HEK293 (cell line): ENCODE results near the gene ZNF565.

Source experiments
- CTCF ChIA-PET: fragments of 350-600 bp; formaldehyde crosslinking; extraction: SDS; loops from one replicate; lab custom pipeline; 2021; ENCODE audit warnings: antibody characterized with exemption; lab: Yijun Ruan, JAX
- POLR2A ChIA-PET: fragments of 300-600 bp; formaldehyde crosslinking; extraction: SDS; loops from one replicate; lab custom pipeline; 2020; ENCODE audit warnings: antibody characterized with exemption, inconsistent platforms; lab: Yijun Ruan, JAX
- H3K27ac ChIP-seq: fragments of 200-500 bp; sonication (Bioruptor generic); 2 replicates; pipeline ENCODE4 v1.5.1; 2014; ENCODE audit warnings: low read depth, low read length, control low read depth, inconsistent platforms; ENCODE audit errors: extremely low read depth
- H3K36me3 ChIP-seq, 2 experiments: fragments of 200-500 bp in 1 of 2; sonication (Bioruptor generic) in 1 of 2; 1 replicate in 1 of 2; 2 replicates in 1 of 2; pipeline ENCODE4 v1.5.1; 2014 to 2017; ENCODE audit warnings: inconsistent platforms in 2 of 2, low read length in 2 of 2; ENCODE audit not compliant: control insufficient read depth in 2 of 2, insufficient read depth in 1 of 2
- H3K4me1 ChIP-seq: fragments of 200-500 bp; sonication (Bioruptor generic); 2 replicates; pipeline ENCODE4 v1.5.1; 2014; ENCODE audit warnings: mild to moderate bottlenecking, low read length, inconsistent platforms; ENCODE audit not compliant: control insufficient read depth, insufficient read depth
- H3K4me3 ChIP-seq: 2 replicates; pipeline ENCODE4 v1.5.1; 2011; ENCODE audit warnings: low read depth, mild to moderate bottlenecking, control low read depth, low read length, moderate library complexity
- H3K9me3 ChIP-seq: fragments of 200-500 bp; sonication (Bioruptor generic); 2 replicates; pipeline ENCODE4 v1.5.1; 2014; ENCODE audit warnings: low read depth, low read length, inconsistent platforms; ENCODE audit not compliant: control insufficient read depth, insufficient read depth
- REPIN1 ChIP-seq: fragments of 450-650 bp; formaldehyde crosslinking; IDR thresholded peaks from 2 replicates; pipeline ENCODE4 v1.5.1; 2017; ENCODE audit warnings: missing biosample characterization, missing genetic modification characterization, low read depth
- TRIM28 ChIP-seq: IDR thresholded peaks from 2 replicates; pipeline ENCODE4 v1.6.1; 2011; ENCODE audit warnings: low read length, control low read depth, borderline replicate concordance
- ZBTB26 ChIP-seq: fragments of 450-650 bp; formaldehyde crosslinking; optimal IDR thresholded peaks from 2 replicates; pipeline ENCODE3; 2016; ENCODE audit warnings: missing biosample characterization, mild to moderate bottlenecking, missing genetic modification characterization
- ZNF157 ChIP-seq: fragments of 450-650 bp; formaldehyde crosslinking; IDR thresholded peaks from 2 replicates; pipeline ENCODE4 v1.5.1; 2016; ENCODE audit warnings: missing biosample characterization, missing genetic modification characterization
- ZNF18 ChIP-seq: fragments of 450-650 bp; formaldehyde crosslinking; IDR thresholded peaks from 2 replicates; pipeline ENCODE4 v1.5.1; 2016; ENCODE audit warnings: missing biosample characterization, missing genetic modification characterization
- ZNF214 ChIP-seq: fragments of 450-650 bp; formaldehyde crosslinking; IDR thresholded peaks from 2 replicates; pipeline ENCODE4 v1.5.1; 2017; ENCODE audit warnings: missing biosample characterization, mild to moderate bottlenecking, missing genetic modification characterization, borderline replicate concordance
- ZNF23 ChIP-seq: fragments of 450-650 bp; formaldehyde crosslinking; IDR thresholded peaks from 2 replicates; pipeline ENCODE4 v1.5.1; 2016; ENCODE audit warnings: missing biosample characterization, missing genetic modification characterization, borderline replicate concordance
- ZNF341 ChIP-seq: fragments of 450-650 bp; formaldehyde crosslinking; IDR thresholded peaks from 2 replicates; pipeline ENCODE4; 2016; ENCODE audit warnings: low read depth, missing biosample characterization, missing genetic modification characterization
- ZNF426 ChIP-seq: fragments of 450-650 bp; formaldehyde crosslinking; IDR thresholded peaks from 2 replicates; pipeline ENCODE4 v1.5.1; 2017; ENCODE audit warnings: missing biosample characterization, missing genetic modification characterization, mild to moderate bottlenecking, inconsistent platforms, moderate library complexity
- ZNF513 ChIP-seq: fragments of 450-650 bp; IDR thresholded peaks from 2 replicates; pipeline ENCODE4 v1.5.1; 2018; ENCODE audit warnings: missing biosample characterization, missing genetic modification characterization
- ZNF624 ChIP-seq: fragments of 450-650 bp; formaldehyde crosslinking; IDR thresholded peaks from 2 replicates; pipeline ENCODE4 v1.5.1; 2017; ENCODE audit warnings: missing biosample characterization, missing genetic modification characterization
- ZSCAN16 ChIP-seq: fragments of 450-650 bp; formaldehyde crosslinking; IDR thresholded peaks from 2 replicates; pipeline ENCODE4 v1.5.1; 2016; ENCODE audit warnings: missing biosample characterization, missing genetic modification characterization
- TF ChIP-seq, protein P1 (sequence below): fragments of 450-650 bp; formaldehyde crosslinking; IDR thresholded peaks from 2 replicates; pipeline ENCODE4 v1.5.1; 2016; ENCODE audit warnings: missing biosample characterization, missing genetic modification characterization

Gene ZNF565

DNA sequence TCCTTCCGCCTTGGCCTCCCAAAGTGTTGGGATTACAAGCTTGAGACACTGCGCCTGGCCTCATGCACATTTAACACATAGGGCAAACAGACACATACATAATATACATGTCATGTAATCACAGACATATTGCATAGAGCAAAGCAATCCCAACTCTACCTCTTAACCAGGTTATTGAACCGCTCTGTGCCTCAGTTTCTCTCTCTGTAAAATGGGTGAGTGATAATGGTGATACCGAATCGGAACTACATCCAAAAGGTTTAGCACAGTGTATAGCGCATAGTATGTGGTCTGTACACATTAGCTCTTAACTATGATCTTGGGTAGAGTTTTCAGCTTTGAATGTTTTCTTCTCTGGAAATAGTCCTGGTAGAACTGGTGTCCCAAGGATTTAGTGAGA, 69.8 kb downstream of the ZNF565 start:
- Histone ChIP-seq H3K9me3 (no peaks in the 10 kb centered on the region), H3K4me1 (peaks cover 6% of the 10 kb centered on the region), H3K4me3 (no peak overlapping the region), H3K36me3 (peaks cover 70 to 72% of the 10 kb centered on the region in 2 experiments), H3K27ac (no peak overlapping the region)
- ChIA-PET POLR2A (interaction anchor here (0.8 kb wide), 1 partner anchor 30 kb away, joined by 7 read pairs; no protein-coding TSS in a partner anchor), CTCF (interaction anchor here (1.5 kb wide), 1 partner anchor 17 kb away, joined by 11 read pairs; no protein-coding TSS in a partner anchor)
- no peak for TF ChIP-seq TRIM28
- TF ChIP-seq ZNF214 (tag by site-specific recombination), result no peak
- no peak for TF ChIP-seq ZNF341 (tag by site-specific recombination)
- no peak for TF ChIP-seq ZNF157
- no peak for TF ChIP-seq REPIN1
- TF ChIP-seq ZNF18 (tag by site-specific recombination), result no peak
- no peak for TF ChIP-seq ZNF426 (tag by site-specific recombination)

GRCh38 chr19:36142496-36142895, 72.0 kb downstream of the ZNF565 start:
- Histone ChIP-seq H3K9me3 (no peaks in the 10 kb centered on the region), H3K27ac (no peak overlapping the region), H3K36me3 (peaks cover 50% of the 10 kb centered on the region in 2 experiments), H3K4me3 (no peak overlapping the region), H3K4me1 (peaks cover 9% of the 10 kb centered on the region)
- POLR2A ChIA-PET, result interaction anchor here (1.0 kb wide), 1 partner anchor 14 kb away, joined by 7 read pairs; no protein-coding TSS in a partner anchor
- CTCF ChIA-PET, result interaction anchor here (0.7 to 1.0 kb wide), 2 partner anchors 27 to 88 kb away, joined by 3 read pairs; partner anchors contain the start of gene THAP8
- TF ChIP-seq ZNF23 (tag by site-specific recombination) (0 out of 2 replicates have a peak, but pooled peaks have one; percentile 11), ZNF513 (tag by site-specific recombination) (no peak), ZNF624 (tag by site-specific recombination) (no peak), ZSCAN16 (tag by site-specific recombination) (no peak), ZBTB26 (tag by site-specific recombination) (no peak)
- TF ChIP-seq, protein P1, sequence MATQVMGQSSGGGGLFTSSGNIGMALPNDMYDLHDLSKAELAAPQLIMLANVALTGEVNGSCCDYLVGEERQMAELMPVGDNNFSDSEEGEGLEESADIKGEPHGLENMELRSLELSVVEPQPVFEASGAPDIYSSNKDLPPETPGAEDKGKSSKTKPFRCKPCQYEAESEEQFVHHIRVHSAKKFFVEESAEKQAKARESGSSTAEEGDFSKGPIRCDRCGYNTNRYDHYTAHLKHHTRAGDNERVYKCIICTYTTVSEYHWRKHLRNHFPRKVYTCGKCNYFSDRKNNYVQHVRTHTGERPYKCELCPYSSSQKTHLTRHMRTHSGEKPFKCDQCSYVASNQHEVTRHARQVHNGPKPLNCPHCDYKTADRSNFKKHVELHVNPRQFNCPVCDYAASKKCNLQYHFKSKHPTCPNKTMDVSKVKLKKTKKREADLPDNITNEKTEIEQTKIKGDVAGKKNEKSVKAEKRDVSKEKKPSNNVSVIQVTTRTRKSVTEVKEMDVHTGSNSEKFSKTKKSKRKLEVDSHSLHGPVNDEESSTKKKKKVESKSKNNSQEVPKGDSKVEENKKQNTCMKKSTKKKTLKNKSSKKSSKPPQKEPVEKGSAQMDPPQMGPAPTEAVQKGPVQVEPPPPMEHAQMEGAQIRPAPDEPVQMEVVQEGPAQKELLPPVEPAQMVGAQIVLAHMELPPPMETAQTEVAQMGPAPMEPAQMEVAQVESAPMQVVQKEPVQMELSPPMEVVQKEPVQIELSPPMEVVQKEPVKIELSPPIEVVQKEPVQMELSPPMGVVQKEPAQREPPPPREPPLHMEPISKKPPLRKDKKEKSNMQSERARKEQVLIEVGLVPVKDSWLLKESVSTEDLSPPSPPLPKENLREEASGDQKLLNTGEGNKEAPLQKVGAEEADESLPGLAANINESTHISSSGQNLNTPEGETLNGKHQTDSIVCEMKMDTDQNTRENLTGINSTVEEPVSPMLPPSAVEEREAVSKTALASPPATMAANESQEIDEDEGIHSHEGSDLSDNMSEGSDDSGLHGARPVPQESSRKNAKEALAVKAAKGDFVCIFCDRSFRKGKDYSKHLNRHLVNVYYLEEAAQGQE (tag by site-specific recombination), result no peak
